MCF 10A (cell line): ENCODE results near the gene SCAF8. TPM values are rescaled to one million over a fixed set of nuclear protein-coding genes. Genes with fewer than 3 reads are reported as not detected.

Experiments
- BruUV-seq: library from RNA; stranded (reverse); fragments of 400-500 nt; replicated peaks from 2 replicates; lab custom pipeline; 2021; lab: Mats Ljungman, UMichigan
- CTCF ChIA-PET: fragments of 300-600 bp; sonication (Branson Sonifier 250); formaldehyde crosslinking; extraction: SDS; loops from one replicate; lab custom pipeline; 2021; ENCODE audit warnings: antibody characterized with exemption, inconsistent platforms; lab: Yijun Ruan, JAX
- POLR2A ChIA-PET: fragments of 300-600, 350-650 bp; sonication (Branson Sonifier 250); formaldehyde crosslinking; extraction: SDS; loops from one replicate; lab custom pipeline; 2020; ENCODE audit warnings: antibody characterized with exemption, inconsistent platforms; lab: Yijun Ruan, JAX
- DNase-seq: peaks from one replicate; pipeline ENCODE4 v3.0.0-alpha.2; 2018; ENCODE audit not compliant: unreplicated experiment
- H3K27ac Mint-ChIP-seq: one replicate; pipeline ENCODE4 v1.8.0; 2022; ENCODE audit warnings: mild to moderate bottlenecking, low read depth, mixed read lengths; ENCODE audit not compliant: unreplicated experiment
- H3K27me3 Mint-ChIP-seq: one replicate; pipeline ENCODE4 v1.8.0; 2022; ENCODE audit warnings: mixed read lengths; ENCODE audit not compliant: insufficient read depth, unreplicated experiment
- H3K36me3 Mint-ChIP-seq: one replicate; pipeline ENCODE4 v1.8.0; 2022; ENCODE audit warnings: mild to moderate bottlenecking, moderate library complexity, mixed read lengths; ENCODE audit not compliant: insufficient read depth, unreplicated experiment
- H3K4me1 Mint-ChIP-seq: one replicate; pipeline ENCODE4 v1.8.0; 2022; ENCODE audit warnings: mixed read lengths; ENCODE audit not compliant: insufficient read depth, unreplicated experiment
- H3K4me3 Mint-ChIP-seq: one replicate; pipeline ENCODE4 v1.8.0; 2022; ENCODE audit warnings: mild to moderate bottlenecking, moderate library complexity, mixed read lengths; ENCODE audit not compliant: unreplicated experiment
- H3K9me3 Mint-ChIP-seq: one replicate; pipeline ENCODE4 v1.8.0; 2022; ENCODE audit warnings: mixed read lengths; ENCODE audit not compliant: unreplicated experiment
- CTCF ChIP-seq: fragments of 200-600 bp; IDR thresholded peaks from one replicate; pipeline ENCODE4 v1.8.0; 2022; ENCODE audit warnings: antibody characterized with exemption, mild to moderate bottlenecking; ENCODE audit not compliant: unreplicated experiment
- intact Hi-C: fragments of 100-400 bp; cut with micrococcal nuclease; formaldehyde crosslinking; loops from 2 replicates; pipeline ENCODE4 v1.14.1; 2022
- total RNA-seq: library from RNA; stranded (reverse); gene quantifications from 2 replicates; pipeline ENCODE4 v1.2.3, GENCODE V29; 2022

The SCAF8 gene
- total RNA-seq, 1 experiment from 2014 or later, result 49.2 TPM

- DNase-seq, result peak; percentile 47
- ChIA-PET CTCF (interaction anchor here (0.6 to 1.4 kb wide), 4 partner anchors 11 to 199 kb away, joined by 3 to 5 read pairs (median 4); no protein-coding TSS in a partner anchor), POLR2A (interaction anchor here (0.6 to 2.3 kb wide), 7 partner anchors 9 to 25 kb away, joined by 4 to 8 read pairs (median 5); no protein-coding TSS in a partner anchor)
- intact Hi-C loops, result no loop called here
- Mint-ChIP-seq H3K27ac (no peak overlapping the region), H3K4me1 (peaks cover 27% of the 10 kb centered on the region), H3K36me3 (peaks cover 13% of the 10 kb centered on the region), H3K9me3 (no peaks in the 10 kb centered on the region), H3K4me3 (no peak overlapping the region), H3K27me3 (no peaks in the 10 kb centered on the region)
- no peak for TF ChIP-seq CTCF
- no TSS peak for BruUV-seq
These were observed 24.3 kb downstream of the SCAF8 start for GRCh38 chr6:154757352-154758050.

- POLR2A ChIA-PET, result interaction anchor here (0.6 to 2.1 kb wide), 6 partner anchors 10 to 28 kb away, joined by 3 to 6 read pairs (median 4); no protein-coding TSS in a partner anchor
- no peak overlapping the region for H3K4me3 Mint-ChIP-seq
- BruUV-seq, result no TSS peak
These were observed 24.9 kb downstream of the SCAF8 start for GRCh38 chr6:154758125-154758524.

GRCh38 chr6:154763650-154764049 lies 30.4 kb downstream of the SCAF8 start:
- intact Hi-C loops, result no loop called here
- H3K27ac Mint-ChIP-seq, result no peak overlapping the region
- no TSS peak for BruUV-seq
- no peaks in the 10 kb centered on the region for H3K9me3 Mint-ChIP-seq
- CTCF ChIA-PET, result no interaction called here
- no peak for TF ChIP-seq CTCF
- no peak for DNase-seq
- H3K4me1 Mint-ChIP-seq, result peaks cover 42% of the 10 kb centered on the region
- H3K27me3 Mint-ChIP-seq, result no peaks in the 10 kb centered on the region
- H3K36me3 Mint-ChIP-seq, result no peaks in the 10 kb centered on the region
- no peak overlapping the region for H3K4me3 Mint-ChIP-seq
- POLR2A ChIA-PET, result no interaction called here

More at GRCh38 chr6:154758125-154758524, 24.9 kb downstream of the SCAF8 start:
- no peaks in the 10 kb centered on the region for H3K27me3 Mint-ChIP-seq
- no peak for TF ChIP-seq CTCF
- peaks cover 13% of the 10 kb centered on the region for H3K36me3 Mint-ChIP-seq
- CTCF ChIA-PET, result no interaction called here
- H3K9me3 Mint-ChIP-seq, result no peaks in the 10 kb centered on the region
- intact Hi-C loops, result no loop called here
- H3K27ac Mint-ChIP-seq, result no peak overlapping the region
- peak; percentile 23 for DNase-seq
- H3K4me1 Mint-ChIP-seq, result peaks cover 31% of the 10 kb centered on the region

- CTCF ChIA-PET, result interaction anchor here (0.7 kb wide), 1 partner anchor 22 kb away, joined by 4 read pairs; no protein-coding TSS in a partner anchor
- H3K4me3 Mint-ChIP-seq, result no peak overlapping the region
- peaks cover 41% of the 10 kb centered on the region for H3K4me1 Mint-ChIP-seq
- BruUV-seq, result no TSS peak
- intact Hi-C loops, result no loop called here
- H3K27me3 Mint-ChIP-seq, result no peaks in the 10 kb centered on the region
- H3K27ac Mint-ChIP-seq, result no peak overlapping the region
- no peaks in the 10 kb centered on the region for H3K9me3 Mint-ChIP-seq
- TF ChIP-seq CTCF, result no peak
- DNase-seq, result no peak
- no peaks in the 10 kb centered on the region for H3K36me3 Mint-ChIP-seq
- POLR2A ChIA-PET, result interaction anchor here (1.1 kb wide), 1 partner anchor 13 kb away, joined by 3 read pairs; no protein-coding TSS in a partner anchor
These were observed 32.1 kb downstream of the SCAF8 start for GRCh38 chr6:154765273-154765672.
